Measurements from ENCODE around the gene GH2.
"Not testable (repeated sequence)": the region's sequence is repeated elsewhere in the genome, so short reads cannot be mapped to it uniquely, and the experiment has no call there.

GH2 gene

GRCh38 chr17:63911041-63911635, 29.4 kb upstream of the GH2 start, which contains the start of gene CSHL1:
Gene CSHL1, minus strand, starts transcription at chr17:63911258. Its CDS starts 62 bp downstream, at chr17:63911196.
- DNase-seq (ENCODE audit: low spot score): no peak

DNA sequence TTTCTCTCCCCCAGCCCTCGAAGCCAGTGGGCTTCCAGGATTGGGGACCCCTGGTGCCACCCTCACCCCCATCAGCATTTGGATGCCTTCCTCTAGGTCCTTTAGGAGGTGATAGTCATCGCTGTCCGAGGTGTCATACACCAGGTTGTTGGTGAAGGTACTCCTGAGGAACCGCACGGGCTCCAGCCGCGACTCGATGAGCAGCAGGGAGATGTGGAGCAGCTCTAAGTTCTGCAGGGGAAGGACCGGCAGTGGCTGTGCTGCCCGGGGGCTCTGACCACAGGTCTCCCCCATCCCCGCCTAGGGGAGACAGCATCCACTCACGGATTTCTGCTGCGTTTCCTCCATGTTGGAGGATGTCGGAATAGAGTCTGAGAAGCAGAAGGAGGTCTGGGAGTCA, 28.4 kb upstream of the GH2 start:
- no peak for DNase-seq (ENCODE audit: low spot score)

GRCh38 chr17:63909586-63909985, 27.8 kb upstream of the GH2 start:
- not testable (repeated sequence) for DNase-seq (ENCODE audit: low spot score)

DNA sequence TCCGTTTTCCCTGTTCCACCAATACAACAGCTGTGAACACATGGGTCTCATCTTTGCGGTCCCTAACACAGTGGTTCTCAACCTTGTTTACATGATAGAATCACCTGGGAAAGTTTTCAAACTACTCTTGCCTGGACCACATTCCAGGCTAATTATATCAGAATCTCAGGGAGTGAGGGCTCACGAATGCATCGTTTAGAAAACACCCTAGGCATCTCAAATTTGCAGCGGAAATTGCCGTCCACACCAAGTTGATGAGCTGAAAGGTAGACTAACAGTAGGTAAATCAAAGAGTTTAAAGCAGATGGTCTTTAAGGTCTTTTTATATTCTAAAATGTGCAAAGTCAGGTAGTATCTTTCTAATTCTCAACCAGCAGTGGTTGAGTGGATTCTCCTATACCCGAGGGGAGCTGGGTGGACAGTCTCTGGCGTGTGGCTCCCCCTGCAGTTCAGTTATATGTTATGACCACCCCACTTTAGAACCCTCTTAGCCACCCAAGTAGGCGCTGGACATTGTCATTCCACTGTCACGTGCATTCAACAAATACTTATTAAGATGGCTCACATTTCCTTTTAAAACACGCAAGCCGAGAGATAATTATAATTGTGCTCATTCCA, 25.5 kb upstream of the GH2 start:
- not testable (repeated sequence) for DNase-seq (ENCODE audit: low spot score)

DNA sequence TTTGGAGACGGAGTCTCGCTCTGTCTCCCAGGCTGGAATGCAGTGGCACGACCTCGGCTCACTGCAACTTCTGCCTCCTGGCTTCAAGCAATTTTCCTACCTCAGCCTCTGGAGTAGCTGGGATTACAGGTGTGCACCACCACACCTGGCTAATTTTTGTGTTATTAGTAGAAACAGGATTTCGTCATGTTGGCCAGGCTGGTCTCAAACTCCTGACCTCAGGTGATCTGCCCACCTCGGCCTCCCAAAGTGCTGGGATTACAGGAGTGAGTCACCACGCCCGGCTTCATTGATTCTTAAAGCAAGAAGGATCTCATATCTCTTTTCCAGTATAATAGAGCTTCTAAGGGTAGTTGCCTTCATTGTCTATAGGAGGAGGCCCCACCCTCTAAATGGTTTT, 23.1 kb upstream of the GH2 start:
- DNase-seq (ENCODE audit: low spot score): not testable (repeated sequence)

GRCh38 chr17:63903787-63904201, 22.1 kb upstream of the GH2 start:
- peak; percentile 22 for DNase-seq (ENCODE audit: low spot score)

DNA sequence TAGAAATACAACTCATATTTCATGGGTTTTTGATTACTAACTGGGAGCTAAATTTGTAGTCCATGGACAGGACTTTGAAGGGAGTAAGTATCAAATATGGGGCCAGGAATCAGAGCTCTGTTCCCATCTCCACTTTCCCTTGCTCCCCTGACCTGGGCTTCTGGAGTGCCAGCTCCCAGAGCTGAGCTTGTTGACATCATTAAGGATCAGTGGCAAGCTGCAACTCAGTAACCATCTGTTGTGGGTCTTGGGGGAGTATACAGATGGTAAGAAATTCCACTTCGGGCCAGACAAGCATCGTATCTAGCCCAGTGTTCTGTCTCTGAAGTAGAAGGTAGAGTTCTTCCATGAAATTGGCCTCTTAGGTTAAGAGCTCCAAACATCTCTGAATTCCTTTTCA, 20.2 kb upstream of the GH2 start:
- DNase-seq (ENCODE audit: low spot score): not testable (repeated sequence)

GRCh38 chr17:63898899-63899798, 17.4 kb upstream of the GH2 start:
- peak; percentile 51 for DNase-seq (ENCODE audit: low spot score)

GRCh38 chr17:63896524-63897354, 15.0 kb upstream of the GH2 start, which contains the start of gene CSH1:
Gene CSH1, minus strand, starts transcription at chr17:63896574. Its CDS starts 63 bp downstream, at chr17:63896511.
- not testable (repeated sequence) for DNase-seq (ENCODE audit: low spot score)

DNA sequence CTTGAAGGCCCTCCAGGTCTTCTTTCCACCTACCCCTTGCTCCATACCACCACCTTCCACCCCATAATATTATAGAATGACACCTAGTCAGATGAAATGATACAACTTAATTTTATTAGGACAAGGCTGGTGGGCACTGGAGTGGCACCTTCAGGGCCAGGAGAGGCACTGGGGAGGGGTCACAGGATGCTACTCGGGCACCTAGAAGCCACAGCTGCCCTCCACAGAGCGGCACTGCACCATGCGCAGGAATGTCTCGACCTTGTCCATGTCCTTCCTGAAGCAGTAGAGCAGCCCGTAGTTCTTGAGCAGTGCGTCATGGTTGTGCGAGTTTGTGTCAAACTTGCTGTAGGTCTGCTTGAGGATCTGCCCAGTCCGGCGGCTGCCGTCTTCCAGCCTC, 13.1 kb upstream of the GH2 start:
- not testable (repeated sequence) for DNase-seq (ENCODE audit: low spot score)

- DNase-seq (ENCODE audit: low spot score): not testable (repeated sequence)
Observed at GRCh38 chr17:63894021-63894420, 12.3 kb upstream of the GH2 start.

GRCh38 chr17:63892316-63893037, 10.7 kb upstream of the GH2 start:
- DNase-seq (ENCODE audit: low spot score): peak; percentile 20

- DNase-seq (ENCODE audit: low spot score): peak; percentile 43
Observed at GRCh38 chr17:63889026-63889848, 7.5 kb upstream of the GH2 start.

DNA sequence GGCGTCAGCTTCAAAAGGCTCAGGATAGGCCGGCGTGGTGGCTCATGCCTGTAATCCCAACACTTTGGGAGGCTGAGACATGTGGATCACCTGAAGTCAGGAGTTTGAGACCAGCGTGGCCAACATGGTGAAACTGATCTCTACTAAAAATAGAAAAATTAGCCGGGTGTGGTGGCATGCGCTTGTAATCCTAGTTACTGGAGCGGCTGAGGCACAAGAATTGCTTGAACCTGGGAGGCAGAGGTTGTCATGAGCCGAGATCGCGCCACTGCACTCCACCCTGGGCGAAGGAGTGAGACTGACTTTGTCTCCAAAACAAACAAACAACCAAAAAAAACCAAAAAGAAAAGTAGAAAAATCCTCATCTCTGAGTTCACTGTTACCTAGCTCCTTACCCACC, 3.4 kb upstream of the GH2 start:
- not testable (repeated sequence) for DNase-seq (ENCODE audit: low spot score)

GRCh38 chr17:63882626-63883126, 932 bp upstream of the GH2 start:
- DNase-seq (ENCODE audit: low spot score): not testable (repeated sequence)

DNA sequence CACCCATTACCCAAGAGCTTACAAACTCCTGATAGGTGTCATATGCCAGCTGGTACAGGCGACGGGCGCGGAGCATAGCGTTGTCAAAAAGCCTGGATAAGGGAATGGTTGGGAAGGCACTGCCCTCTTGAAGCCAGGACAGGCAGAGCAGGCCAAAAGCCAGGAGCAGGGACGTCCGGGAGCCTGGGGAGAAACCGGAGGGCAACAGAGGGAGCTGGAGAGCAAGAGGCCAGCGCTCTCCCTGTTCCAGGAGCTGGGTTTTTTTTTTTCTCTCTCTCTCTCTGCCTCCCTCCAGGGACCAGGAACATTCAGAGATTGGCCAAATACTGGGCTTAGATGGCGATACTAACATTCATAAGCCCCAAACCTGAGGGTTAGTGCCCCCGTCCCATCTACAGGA, 407 bp downstream of the GH2 start:
- not testable (repeated sequence) for DNase-seq (ENCODE audit: low spot score)

DNA sequence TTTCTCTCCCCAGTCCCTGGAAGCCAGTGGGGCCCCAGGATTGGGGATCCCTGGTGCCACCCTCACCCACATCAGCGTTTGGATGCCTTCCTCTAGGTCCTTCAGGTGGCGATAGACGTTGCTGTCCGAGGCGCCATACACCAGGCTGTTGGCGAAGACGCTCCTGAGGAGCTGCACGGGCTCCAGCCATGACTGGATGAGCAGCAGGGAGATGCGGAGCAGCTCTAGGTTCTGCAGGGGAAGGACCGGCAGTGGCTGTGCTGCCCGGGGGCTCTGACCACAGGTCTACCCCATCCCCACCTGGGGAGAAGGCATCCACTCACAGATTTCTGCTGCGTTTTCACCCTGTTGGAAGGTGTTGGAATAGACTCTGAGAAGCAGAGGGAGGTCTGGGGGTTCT, 1.0 kb downstream of the GH2 start:
- DNase-seq (ENCODE audit: low spot score): no peak

DNA sequence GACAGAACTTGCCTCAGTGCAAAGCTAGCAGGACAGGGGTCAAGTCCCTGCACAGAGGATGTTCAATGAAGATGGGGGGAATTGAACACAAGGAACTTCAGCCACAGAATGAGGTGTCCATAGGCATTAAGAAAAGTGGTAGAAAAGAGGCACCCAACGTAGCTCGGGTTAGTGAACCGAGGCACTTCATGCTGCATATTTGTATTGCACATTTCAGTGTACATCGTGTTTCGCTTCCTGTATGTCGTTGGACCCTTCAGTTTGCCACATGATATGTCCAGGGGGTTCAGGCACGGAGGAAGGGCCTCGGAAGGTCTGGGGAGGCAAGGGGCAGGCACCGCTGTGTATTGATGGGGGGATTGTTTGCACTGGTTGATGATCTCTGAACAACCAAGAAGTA, 3.3 kb downstream of the GH2 start:
- not testable (repeated sequence) for DNase-seq (ENCODE audit: low spot score)

- not testable (repeated sequence) for DNase-seq (ENCODE audit: low spot score)
Observed at GRCh38 chr17:63874693-63875092, 7.1 kb downstream of the GH2 start.

DNA sequence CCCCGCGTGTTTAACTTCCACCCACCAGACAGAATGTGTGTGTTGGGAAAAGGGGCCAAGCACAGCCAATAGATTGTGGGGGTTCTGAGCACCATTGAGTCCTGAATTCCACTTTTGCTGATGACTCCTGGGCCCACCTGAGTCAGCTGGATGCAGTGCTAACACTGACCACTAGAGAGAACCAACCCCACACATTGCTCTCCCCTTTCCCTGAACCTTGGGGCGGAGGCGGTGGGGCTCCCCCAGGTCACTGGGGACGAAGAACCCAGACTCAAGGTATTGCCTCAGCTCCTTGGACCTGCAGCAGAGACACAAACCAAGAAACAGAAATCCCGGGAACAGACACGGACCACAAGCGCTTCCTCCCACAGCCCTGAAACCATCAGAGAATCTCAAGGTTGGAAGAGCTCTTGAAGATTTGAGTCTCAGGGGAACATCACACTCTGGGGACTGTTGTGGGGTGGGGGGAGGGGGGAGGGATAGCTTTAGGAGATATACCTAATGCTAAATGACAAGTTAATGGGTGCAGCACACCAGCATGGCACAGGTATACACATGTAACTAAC, 7.6 kb downstream of the GH2 start:
- not testable (repeated sequence) for DNase-seq (ENCODE audit: low spot score)

All from kidney tubule cell (primary cell).